Renal pelvis (tissue), 4 donors: ENCODE results near the gene RBM15. TPM values are rescaled to one million over a fixed set of nuclear protein-coding genes. Genes with fewer than 3 reads are reported as not detected.

Experiments used
- DNase-seq: peaks from one replicate; pipeline ENCODE4 v3.0.0-alpha.2; 2013
- polyA plus RNA-seq, 3 donors: library from polyadenylated mRNA; unstranded; fragments of 120-200 nt; gene quantifications; one replicate each; pipeline ENCODE4 v1.2.1, GENCODE V29; 2013; ENCODE audit not compliant: insufficient read length in 3 of 3

RBM15 gene
- polyA plus RNA-seq, 3 donors, result 10.4 to 16.0 (median 15.7) TPM

DNA sequence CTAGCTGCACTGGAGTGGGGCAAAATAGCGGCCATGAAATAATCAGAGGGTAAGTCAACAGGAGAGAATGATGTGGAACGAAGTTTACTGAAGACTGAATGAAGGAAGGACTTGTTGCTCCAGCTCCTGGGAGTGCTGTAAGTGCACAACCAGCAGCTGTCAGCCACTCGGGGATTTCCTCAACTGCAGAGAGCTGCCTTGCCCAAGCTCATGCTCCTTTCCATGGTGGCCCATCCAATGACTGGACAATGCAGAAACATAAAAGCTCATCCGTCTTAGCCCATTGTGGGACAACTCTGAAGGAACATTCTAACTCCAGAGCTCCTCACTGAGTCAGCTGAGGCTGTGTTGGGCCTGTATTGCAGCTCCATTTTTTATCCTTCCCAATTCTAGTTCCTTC is 21.1 kb upstream of the RBM15 start:
- no peak for DNase-seq

DNA sequence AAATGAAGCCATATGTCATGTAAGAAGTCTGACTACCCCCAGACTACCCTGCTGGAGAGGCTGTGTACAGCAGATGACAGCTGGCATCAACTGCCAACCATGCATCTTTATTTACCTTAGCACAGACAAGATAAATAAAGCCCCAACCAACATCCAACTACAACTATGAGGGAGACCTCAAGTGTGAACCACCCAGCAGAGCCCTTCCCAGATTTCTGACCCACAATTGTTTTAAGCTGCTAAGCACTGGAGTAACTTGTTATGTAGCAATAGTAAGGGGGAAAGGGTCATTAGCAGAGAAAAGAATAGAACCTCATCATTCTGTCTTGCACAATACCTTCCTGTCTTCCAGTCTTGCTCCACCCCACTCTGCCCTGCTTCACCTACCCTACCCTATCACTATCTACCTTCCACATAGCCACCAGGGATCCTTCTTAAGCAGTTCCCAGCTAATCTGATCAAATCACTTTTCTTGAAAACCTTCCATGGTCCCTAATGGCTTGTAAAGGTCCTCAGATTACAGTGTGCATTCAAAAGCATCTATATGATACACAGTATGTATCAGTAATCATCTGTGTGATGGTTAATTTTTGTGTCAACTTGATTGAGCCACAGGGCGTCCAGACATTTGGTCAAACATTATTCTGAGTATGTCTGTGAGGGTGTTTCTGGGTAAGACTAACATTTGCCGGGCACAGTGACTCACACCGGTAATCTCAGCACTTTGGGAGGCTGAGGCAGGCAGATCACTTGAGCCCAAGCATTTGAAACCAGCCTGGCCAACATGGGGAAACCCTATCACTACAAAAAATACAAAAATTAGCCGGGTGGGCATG is 19.6 kb upstream of the RBM15 start:
- no peak for DNase-seq

DNA sequence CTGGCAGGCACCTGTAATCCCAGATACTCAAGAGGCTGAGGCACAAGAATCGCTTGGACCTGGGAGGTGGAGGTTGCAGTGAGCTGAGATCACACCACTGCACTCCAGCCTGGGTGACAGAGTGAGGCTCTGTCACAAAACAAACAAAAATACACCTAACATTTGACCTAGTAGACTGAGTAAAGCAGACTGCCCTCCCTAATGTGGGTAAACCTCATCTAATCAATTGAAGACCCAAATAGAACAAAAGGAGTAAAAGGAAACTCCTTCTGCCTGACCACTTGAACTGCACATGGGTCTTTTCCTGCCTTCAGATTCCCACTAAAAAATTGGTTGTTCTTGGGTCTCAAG is 19.0 kb upstream of the RBM15 start:
- no peak for DNase-seq

DNA sequence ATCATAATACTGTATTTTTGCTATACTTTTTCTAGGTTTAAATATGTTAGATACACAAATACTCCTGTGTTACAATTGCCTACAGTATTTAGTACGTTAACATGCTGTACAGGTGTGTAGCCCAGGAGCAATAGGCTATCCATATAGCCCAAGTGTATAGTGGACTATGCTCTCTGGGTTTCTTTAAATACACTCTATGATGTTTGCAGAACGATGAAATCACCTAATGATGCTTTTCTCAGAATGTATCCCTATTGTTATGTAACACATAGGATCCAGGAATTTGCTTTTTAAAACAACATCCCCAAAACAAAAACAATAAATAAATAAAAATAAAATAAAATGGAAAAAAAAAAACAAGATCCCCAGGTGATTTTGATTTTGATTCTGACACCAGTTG is 18.1 kb upstream of the RBM15 start:
- no peak for DNase-seq

DNA sequence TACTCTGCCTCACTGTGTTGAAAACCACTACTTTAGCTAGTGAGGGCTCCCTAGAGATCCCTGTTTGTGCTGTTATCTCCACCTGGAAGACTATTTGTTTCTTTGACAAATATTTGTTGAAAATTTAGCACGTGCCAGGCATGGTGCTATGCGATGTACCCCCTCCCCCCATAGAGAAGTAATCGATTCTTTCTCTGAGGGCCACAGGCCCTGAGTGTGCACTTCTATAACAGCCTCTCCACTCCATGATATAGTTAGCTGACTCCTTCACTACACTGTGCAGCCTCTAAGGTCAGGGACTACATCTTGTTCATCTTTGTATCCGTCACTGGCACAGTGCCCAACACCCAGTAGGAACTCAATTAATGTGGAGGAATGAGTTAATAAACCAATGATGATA is 17.3 kb upstream of the RBM15 start:
- DNase-seq, result no peak

DNA sequence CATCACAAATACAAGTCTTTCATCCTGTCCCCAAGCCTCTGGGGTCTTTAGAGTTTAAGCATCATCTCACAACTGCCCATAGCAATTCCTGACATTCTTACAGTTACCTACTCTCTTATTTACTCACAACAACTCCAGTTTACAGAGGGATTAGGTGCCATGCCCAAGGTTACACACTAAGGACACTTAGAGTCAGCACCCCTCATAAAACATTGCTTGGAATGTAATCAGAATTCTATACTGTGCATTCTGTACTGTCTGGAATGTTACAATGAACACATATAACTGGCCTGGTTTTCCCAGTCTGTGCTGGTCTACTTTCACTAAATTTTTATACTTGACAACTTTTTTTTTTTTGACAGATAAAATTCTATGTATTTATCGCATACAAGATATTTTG is 14.5 kb upstream of the RBM15 start:
- no peak for DNase-seq

DNA sequence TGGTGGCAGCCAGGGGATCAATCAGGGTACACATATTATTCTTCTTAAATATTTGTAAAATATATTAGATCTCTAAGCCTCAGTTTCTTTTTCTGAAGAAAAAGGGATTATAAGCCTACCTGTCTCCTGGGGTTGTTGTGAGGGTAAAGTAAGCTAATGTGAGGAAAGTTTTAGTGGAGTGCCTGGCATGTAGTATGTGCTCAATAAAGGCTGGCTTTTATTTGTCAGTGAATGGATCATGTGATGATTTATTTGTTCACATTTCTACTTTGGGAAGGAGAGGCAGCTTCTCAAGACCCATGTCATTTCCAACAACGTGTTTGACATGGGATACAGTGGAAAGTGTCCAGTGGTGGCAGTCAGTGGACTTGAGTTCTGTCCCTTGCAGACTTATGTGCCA is 12.4 kb upstream of the RBM15 start:
- DNase-seq, result no peak

DNA sequence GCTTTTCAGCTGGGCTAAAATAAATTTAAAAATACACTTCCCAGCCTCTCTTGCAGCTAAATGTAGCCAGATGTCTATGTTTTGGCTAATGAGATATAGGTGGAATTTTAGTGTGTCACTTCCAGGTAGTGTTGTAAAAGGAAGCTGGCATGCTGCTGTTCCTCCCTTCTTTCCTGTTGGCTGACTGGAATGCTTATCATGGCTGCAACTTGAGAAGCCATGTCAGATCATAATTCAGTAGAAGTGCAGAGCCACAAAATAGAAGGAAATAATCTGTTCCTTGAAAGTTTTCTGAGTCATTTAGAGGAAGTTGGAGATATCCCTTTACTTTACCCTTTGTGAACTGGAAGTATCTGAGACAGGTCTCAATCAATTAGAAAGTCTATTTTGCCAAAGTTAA is 10.9 kb upstream of the RBM15 start:
- DNase-seq, result no peak

DNA sequence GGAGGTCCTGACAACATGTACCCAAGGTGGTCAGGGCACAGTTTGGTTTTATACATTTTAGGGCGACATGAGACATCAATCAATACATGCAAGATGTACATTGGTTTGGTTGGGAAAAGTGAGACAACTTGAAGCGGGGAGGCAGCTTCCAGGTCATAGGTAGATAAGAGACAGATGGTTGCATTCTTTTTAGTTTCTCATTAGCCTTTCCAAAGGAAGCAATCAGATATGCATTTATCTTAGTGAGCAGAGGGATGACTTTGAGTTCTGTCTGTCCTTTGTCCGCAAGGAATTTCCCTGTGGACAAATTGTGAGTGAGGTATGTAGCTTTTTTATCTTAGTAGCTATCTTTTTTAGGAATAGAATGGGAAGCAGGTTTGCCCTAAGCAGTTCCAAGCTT is 10.5 kb upstream of the RBM15 start:
- DNase-seq, result no peak

DNA sequence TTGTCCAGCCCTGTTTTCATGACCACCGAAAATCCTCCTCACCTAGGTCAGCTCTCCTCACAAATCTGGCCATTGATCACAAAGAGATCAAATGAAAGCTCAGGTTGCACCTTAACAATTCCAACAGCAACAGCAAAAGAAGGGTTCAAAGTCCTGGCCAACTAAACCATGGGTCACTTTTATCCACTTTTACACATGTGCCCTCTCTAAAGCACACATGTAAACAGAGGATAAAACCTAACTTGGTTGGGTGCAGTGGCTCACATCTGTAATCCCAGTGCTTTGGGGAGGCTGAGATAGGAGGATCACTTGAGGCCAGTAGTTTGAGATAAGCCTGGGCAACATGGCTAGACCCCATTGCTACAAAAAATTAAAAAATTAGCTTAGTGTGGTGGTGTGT is 3.9 kb upstream of the RBM15 start:
- DNase-seq, result no peak

DNA sequence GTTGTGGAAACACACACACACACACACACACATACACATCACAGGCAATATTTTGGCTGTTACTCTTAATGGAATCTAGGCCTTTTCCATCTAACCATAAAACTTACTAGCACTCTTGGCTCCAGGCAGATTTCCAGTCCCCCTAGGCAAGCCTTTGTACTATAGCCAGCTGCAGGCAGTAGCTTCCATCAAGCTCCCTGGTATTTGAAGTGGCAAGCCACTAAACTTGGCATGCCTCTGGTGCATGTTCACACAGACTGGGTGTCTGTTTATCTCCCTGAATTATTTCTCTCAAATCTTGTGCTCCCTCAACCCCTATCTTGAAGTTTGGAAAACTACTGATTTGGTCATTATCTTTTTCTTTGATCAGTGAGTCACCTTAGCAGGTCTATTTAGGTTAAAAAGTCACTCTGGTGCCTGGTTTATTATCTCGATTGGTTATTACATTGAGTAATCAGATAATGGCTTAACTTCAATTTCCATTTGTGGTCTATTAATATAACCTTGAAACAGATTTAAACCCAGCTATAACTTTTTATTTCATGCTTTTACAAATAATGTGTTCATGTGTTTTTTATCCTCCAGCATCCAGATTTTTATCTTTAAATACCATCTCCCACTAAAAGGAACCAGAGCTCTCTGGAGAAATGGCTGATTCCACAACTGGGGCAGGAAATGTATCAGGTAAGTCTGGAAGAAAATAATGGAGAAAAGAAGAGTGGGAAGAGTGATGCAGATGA is 2.7 kb upstream of the RBM15 start:
- DNase-seq, result no peak

DNA sequence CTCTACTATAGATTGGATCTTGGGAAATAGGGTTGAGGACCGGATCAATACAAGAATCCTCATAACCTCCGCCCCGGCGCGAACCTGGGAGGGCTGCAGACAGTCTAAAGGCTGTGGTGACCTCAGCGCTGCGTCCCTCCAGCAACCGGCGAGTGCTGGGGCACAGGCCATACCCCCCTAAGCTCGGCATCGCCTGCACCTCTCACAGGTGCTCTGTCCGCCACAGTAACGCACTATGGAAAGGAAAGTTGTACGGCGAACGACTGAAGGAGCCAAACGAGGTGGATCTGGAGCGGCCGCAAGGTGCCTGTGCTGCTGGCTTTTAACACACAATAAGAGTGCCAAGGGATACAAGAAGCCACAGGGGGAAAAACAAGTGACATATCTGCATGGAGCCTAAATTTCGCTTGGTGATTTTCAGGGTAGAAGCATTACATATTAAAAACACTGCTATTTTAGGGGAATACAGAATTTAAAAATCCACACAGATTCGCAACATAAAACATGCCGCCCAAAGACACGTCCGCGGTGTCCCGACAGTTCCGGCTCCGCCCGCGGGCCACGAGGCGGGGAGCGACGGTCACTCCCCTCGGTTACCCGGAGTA is 1.4 kb upstream of the RBM15 start:
- DNase-seq, result no peak

DNA sequence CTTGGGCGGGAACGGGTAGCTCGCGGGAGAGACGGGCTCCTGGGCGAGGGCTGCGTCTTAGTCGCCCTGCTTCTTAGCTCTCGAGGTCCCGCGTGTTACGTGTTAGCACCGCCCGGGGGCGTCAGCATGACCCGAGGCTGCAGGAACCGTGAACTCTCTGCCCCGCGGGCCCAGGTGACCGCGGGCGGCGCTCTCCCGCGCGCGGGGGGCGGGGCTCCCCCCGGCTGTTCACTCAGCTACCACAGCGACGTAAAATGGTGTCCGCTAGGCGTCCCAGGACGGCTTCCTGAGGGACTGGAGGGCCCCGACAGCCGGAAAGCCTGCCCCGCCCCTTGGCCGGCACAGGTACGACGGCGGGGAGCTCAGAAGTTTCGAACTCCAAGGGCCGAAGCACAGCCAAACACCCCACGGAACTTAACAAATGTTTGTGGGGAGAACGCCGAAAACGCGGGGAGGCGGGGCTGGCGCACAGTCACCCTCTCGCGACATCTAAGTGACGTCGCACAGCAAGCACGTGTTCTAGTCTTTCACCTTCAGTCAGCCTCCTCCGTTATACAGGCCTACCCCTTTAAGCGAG is 780 bp upstream of the RBM15 start:
- no peak for DNase-seq

DNA sequence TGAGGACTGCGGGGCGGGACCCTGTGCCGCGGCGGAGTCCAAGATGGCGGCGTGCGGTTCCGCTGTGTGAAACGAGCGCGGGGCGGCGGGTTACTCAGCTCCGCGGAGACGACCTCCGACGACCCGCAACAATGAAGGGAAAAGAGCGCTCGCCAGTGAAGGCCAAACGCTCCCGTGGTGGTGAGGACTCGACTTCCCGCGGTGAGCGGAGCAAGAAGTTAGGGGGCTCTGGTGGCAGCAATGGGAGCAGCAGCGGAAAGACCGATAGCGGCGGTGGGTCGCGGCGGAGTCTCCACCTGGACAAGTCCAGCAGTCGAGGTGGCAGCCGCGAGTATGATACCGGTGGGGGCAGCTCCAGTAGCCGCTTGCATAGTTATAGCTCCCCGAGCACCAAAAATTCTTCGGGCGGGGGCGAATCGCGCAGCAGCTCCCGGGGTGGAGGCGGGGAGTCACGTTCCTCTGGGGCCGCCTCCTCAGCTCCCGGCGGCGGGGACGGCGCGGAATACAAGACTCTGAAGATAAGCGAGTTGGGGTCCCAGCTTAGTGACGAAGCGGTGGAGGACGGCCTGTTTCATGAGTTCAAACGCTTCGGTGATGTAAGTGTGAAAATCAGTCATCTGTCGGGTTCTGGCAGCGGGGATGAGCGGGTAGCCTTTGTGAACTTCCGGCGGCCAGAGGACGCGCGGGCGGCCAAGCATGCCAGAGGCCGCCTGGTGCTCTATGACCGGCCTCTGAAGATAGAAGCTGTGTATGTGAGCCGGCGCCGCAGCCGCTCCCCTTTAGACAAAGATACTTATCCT is 430 bp downstream of the RBM15 start:
- peak; percentile 52 for DNase-seq

DNA sequence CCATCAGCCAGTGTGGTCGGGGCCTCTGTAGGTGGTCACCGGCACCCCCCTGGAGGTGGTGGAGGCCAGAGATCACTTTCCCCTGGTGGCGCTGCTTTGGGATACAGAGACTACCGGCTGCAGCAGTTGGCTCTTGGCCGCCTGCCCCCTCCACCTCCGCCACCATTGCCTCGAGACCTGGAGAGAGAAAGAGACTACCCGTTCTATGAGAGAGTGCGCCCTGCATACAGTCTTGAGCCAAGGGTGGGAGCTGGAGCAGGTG is 961 bp downstream of the RBM15 start:
- no peak for DNase-seq

DNA sequence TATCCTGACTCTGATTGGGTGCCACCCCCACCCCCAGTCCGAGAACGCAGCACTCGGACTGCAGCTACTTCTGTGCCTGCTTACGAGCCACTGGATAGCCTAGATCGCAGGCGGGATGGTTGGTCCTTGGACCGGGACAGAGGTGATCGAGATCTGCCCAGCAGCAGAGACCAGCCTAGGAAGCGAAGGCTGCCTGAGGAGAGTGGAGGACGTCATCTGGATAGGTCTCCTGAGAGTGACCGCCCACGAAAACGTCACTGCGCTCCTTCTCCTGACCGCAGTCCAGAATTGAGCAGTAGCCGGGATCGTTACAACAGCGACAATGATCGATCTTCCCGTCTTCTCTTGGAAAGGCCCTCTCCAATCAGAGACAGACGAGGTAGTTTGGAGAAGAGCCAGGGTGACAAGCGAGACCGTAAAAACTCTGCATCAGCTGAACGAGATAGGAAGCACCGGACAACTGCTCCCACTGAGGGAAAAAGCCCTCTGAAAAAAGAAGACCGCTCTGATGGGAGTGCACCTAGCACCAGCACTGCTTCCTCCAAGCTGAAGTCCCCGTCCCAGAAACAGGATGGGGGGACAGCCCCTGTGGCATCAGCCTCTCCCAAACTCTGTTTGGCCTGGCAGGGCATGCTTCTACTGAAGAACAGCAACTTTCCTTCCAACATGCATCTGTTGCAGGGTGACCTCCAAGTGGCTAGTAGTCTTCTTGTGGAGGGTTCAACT is 2.1 kb downstream of the RBM15 start:
- no peak for DNase-seq

DNA sequence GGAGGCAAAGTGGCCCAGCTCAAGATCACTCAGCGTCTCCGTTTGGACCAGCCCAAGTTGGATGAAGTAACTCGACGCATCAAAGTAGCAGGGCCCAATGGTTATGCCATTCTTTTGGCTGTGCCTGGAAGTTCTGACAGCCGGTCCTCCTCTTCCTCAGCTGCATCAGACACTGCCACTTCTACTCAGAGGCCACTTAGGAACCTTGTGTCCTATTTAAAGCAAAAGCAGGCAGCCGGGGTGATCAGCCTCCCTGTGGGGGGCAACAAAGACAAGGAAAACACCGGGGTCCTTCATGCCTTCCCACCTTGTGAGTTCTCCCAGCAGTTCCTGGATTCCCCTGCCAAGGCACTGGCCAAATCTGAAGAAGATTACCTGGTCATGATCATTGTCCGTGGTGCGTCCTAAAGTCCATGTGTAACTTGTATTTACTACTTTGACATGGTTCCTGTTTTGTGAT is 2.7 kb downstream of the RBM15 start:
- no peak for DNase-seq

DNA sequence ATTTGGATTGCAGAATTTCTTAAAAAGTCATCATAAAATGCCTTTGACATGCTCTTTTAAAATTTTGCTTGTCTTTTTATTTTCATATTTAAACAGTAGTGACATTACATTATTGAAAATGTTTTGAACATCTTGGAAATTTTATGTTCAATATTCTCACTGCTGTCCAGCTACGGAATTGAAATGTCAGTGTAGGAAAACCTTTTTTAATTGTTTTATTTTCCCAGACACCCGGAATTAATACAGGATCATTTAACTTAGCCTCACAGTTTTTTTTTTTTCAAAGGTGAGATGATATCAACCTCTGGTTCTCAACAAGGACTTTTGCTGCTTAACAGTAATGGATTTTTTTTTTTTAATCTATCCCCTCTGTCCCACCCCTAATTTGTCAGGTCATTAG is 4.1 kb downstream of the RBM15 start:
- DNase-seq, result no peak

DNA sequence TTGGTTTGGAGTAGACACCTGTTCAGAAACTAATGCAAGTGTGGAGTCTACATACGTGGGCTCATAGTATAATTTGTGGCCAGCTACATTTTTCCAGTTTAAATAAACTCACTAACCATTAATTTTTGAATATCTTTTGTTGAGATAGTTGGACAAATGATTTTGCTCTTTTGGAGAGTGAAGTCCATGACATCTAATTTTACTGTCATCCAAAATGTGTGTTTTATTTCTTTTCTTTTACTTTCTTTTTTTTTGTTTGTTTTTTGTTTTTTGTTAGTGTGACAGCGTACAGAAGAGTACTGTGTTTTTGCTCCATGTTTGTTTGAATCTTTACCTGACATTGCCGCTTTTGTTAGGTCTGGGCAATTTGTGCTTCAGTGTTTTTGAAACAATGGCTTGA is 5.0 kb downstream of the RBM15 start:
- DNase-seq, result no peak

DNA sequence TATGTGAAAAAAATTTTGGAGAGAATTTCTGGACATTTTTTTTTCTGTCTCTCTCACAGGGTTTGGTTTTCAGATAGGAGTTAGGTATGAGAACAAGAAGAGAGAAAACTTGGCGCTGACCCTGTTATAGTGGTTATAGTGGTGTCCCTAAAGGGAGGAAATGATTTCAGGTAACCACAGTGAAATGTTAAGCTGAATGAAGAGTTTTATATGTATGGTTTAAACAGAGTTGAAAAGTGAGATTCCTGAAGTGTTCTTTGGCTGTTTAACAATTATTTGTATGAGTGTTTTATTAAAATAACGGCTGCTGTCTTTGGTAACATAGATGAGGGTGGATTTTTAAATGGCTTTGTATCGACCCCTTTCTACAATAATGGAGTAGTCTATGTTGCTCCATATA is 6.3 kb downstream of the RBM15 start:
- no peak for DNase-seq

DNA sequence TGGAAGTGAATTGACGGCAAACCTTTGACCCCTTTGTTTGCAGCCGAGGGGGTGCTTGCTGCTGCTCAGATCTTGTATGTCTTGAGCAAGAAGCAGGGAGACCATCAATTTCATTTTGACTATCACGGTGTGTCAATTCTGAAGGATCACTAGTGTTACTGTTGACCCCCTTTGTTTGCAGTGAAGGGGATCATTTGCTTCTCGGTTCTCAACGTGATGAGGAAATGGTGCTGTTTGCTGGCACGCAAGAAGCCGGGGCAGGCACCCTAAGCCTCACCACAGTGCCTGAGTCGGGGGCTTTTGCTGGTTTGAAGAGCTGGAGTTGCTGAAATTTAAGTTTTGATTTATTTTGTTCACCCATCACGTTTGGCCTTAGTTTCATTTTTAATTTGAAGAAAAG is 7.5 kb downstream of the RBM15 start:
- no peak for DNase-seq
